ENCODE results near the gene SLCO1C1. TPM values are rescaled to one million over a fixed set of nuclear protein-coding genes. Genes with fewer than 3 reads are reported as not detected.
"Not testable (repeated sequence)": the region's sequence is repeated elsewhere in the genome, so short reads cannot be mapped to it uniquely, and the experiment has no call there.

Gene SLCO1C1
- total and polyA plus RNA-seq, 9 donors = 0.12 to 0.60 TPM; not detected in 7

DNA sequence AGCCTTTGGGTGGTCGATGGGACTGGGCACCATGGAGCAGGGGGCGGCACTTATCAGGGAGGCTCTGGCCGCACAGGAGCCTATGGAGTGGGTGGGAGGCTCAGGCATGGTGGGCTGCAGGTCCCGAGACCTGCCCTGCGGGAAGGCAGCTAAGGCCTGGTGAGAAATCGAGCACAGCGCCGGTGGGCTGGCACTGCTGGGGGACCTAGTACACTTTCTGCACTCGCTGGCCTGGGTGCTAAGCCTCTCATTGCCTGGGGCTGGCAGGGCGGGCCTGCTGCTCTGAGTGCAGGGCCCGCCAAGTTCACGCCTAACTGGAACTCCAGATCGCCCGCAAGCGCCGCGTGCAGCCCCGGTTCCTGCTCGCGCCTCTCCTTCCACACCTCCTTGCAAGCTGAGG lies 82.3 kb downstream of the SLCO1C1 start:
- Histone ChIP-seq H3K36me3 (no peaks in the 10 kb centered on the region), H3K27me3 (no peaks in the 10 kb centered on the region), H3K27ac (no peak overlapping the region), H3K9me3 (no peaks in the 10 kb centered on the region), H3K4me3 (no peak overlapping the region), H3K4me1 (ENCODE audit: insufficient read depth) (no peaks in the 10 kb centered on the region)
- 80 to 81% (median 81%) methylated on average over 18 to 20 of the region's 20 CpGs for WGBS, 3 donors
- intact Hi-C loops (cut with DNase I) = no loop called here
- TF ChIP-seq, protein P1, sequence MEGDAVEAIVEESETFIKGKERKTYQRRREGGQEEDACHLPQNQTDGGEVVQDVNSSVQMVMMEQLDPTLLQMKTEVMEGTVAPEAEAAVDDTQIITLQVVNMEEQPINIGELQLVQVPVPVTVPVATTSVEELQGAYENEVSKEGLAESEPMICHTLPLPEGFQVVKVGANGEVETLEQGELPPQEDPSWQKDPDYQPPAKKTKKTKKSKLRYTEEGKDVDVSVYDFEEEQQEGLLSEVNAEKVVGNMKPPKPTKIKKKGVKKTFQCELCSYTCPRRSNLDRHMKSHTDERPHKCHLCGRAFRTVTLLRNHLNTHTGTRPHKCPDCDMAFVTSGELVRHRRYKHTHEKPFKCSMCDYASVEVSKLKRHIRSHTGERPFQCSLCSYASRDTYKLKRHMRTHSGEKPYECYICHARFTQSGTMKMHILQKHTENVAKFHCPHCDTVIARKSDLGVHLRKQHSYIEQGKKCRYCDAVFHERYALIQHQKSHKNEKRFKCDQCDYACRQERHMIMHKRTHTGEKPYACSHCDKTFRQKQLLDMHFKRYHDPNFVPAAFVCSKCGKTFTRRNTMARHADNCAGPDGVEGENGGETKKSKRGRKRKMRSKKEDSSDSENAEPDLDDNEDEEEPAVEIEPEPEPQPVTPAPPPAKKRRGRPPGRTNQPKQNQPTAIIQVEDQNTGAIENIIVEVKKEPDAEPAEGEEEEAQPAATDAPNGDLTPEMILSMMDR (IDR thresholded peaks at IDR 0.05) = no peak
- TF ChIP-seq EP300 (IDR thresholded peaks at IDR 0.05) (no peak), POLR2A (IDR thresholded peaks at IDR 0.05) (no peak)
- DNase-seq = no peak

DNA sequence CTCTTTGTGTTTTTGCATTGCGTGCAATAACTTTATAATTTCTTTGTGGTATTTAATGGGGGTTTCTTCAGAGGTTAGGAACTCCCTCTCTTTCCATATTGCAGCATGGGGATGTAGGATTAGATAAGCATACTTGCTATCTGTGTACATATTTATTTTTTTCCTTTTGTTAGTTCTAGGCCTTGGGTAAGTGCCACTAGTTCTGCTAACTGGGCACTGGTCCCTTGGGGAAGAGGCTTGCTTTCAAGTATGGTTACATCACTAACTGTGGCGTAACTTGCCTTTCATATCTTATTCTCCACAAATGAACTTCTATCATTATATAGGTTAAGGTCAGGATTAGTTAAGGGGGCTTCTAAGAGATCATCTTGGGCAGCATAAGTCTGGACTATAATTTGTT lies 83.8 kb downstream of the SLCO1C1 start:
- TF ChIP-seq, protein P1 (IDR thresholded peaks at IDR 0.05) = no peak
- TF ChIP-seq POLR2A (IDR thresholded peaks at IDR 0.05) (no peak), EP300 (IDR thresholded peaks at IDR 0.05) (no peak)
- Histone ChIP-seq H3K27me3 (no peaks in the 10 kb centered on the region), H3K4me1 (ENCODE audit: insufficient read depth) (no peaks in the 10 kb centered on the region), H3K9me3 (no peaks in the 10 kb centered on the region), H3K4me3 (no peak overlapping the region), H3K36me3 (no peaks in the 10 kb centered on the region), H3K27ac (no peak overlapping the region)
- no peak for DNase-seq
- WGBS, 3 donors = 88 to 92% (median 90%) methylated on average over 2 of the region's 2 CpGs
- intact Hi-C loops (cut with DNase I) = no loop called here

DNA sequence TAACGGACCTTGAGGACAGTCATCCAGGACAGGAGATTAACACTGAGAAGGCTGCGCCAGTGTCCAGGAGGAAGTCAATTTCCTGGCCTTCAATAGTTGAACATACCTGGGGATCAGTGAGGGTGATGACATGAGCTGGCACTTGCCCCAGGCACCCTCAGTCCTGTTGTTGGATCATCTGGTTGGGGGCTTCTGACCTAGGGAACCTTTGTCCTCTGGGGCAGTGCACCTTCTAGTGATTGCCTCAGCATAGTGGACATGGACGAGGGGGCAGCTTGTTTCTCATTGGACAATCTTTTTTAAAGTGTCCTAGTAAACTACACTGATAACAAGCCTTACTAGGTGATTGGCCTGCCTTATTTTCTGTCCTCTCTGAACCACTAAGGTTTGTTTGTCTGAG lies 84.8 kb downstream of the SLCO1C1 start:
- not testable (repeated sequence) for H3K27ac ChIP-seq; H3K36me3 ChIP-seq; DNase-seq; H3K9me3 ChIP-seq; H3K4me1 ChIP-seq (ENCODE audit: insufficient read depth); H3K27me3 ChIP-seq; H3K4me3 ChIP-seq
- intact Hi-C loops (cut with DNase I) = loop anchor here in 1 of 4 donors (5.0 kb wide), 1 partner anchor 177 kb away; no protein-coding TSS in a partner anchor
- 62 to 69% (median 63%) methylated on average over 3 of the region's 3 CpGs for WGBS, 3 donors

DNA sequence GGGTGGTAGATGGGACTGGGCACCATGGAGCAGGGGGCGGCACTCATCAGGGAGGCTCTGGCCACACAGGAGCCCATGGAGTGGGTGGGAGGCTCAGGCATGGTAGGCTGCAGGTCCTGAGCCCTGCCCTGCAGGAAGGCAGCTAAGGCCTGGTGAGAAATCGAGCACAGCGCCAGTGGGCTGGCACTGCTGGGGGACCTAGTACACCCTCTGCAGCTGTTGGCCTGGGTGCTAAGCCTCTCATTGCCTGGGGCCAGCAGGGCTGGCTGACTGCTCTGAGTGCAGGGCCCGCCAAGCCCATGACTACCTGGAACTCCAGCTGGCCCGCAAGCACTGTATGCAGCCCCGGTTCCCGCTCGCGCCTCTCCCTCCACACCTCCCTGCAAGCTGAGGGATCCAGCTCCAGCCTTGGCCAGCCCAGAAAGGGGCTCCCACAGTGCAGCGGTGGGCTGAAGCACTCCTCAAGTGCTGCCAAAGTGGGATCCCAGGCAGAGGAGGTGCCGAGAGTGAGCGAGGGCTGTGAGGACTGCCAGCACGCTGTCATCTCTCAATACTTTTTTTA lies 88.7 kb downstream of the SLCO1C1 start:
- not testable (repeated sequence) for DNase-seq; H3K4me1 ChIP-seq (ENCODE audit: insufficient read depth); H3K4me3 ChIP-seq; H3K9me3 ChIP-seq; H3K27ac ChIP-seq; H3K27me3 ChIP-seq; H3K36me3 ChIP-seq
- intact Hi-C loops (cut with DNase I) = loop anchor here in 1 of 4 donors (5.0 kb wide), 1 partner anchor 173 kb away; no protein-coding TSS in a partner anchor
- WGBS, 3 donors = 94 to 97% (median 94%) methylated on average over 13 of the region's 13 CpGs

DNA sequence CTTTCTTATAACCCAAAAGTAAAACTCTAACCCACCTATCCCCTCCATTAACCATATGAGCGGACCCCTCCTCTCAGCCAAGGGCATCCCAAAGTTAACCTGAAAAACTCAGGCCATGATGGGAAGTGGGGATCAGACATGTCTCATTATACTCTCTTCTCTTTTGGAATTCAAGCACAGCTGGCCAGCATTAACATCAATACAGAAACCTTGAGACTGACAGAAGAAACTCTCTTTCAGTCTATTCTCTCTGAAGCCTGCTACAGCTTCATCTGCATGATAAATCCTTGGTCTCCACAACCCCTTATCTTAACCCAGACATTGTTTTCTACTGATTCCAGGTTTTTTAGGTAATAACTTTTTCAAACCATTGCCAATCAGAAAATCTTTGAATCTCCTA lies 97.8 kb downstream of the SLCO1C1 start:
- Histone ChIP-seq H3K9me3 (no peaks in the 10 kb centered on the region), H3K27me3 (no peaks in the 10 kb centered on the region), H3K27ac (no peak overlapping the region), H3K4me1 (ENCODE audit: insufficient read depth) (no peaks in the 10 kb centered on the region), H3K36me3 (no peaks in the 10 kb centered on the region), H3K4me3 (no peak overlapping the region)
- WGBS, 3 donors = 97 to 98% (median 98%) methylated on average over 1 of the region's 1 CpG
- no peak for DNase-seq
- intact Hi-C loops (cut with DNase I) = no loop called here
- TF ChIP-seq, protein P1 (IDR thresholded peaks at IDR 0.05) = no peak
- no peak for TF ChIP-seq EP300 (IDR thresholded peaks at IDR 0.05)
- TF ChIP-seq POLR2A (IDR thresholded peaks at IDR 0.05) = no peak
